BJ (cell line): ENCODE data around the gene PRRX1. TPM values are rescaled to one million over a fixed set of nuclear protein-coding genes. Genes with fewer than 3 reads are reported as not detected.

Experiments used
- CTCF ChIA-PET: fragments of 350-600 bp; formaldehyde crosslinking; extraction: SDS; loops from one replicate; lab custom pipeline; 2021; ENCODE audit warnings: antibody characterized with exemption, inconsistent platforms; lab: Yijun Ruan, JAX
- POLR2A ChIA-PET: fragments of 300-600 bp; sonication (Branson Sonifier 250); formaldehyde crosslinking; extraction: SDS; loops from one replicate; lab custom pipeline; 2021; ENCODE audit warnings: antibody characterized with exemption; lab: Charles Lee
- DNase-seq: peaks from one replicate; pipeline ENCODE4 v3.0.0-alpha.2; 2011; ENCODE audit warnings: low read depth
- H3K27me3 ChIP-seq: 2 replicates; pipeline ENCODE4 v1.6.0; 2011; ENCODE audit warnings: low read length; ENCODE audit not compliant: control insufficient read depth, insufficient read depth
- H3K36me3 ChIP-seq: 2 replicates; pipeline ENCODE4 v1.5.1; 2011; ENCODE audit warnings: low read length; ENCODE audit not compliant: control insufficient read depth, insufficient read depth
- H3K4me3 ChIP-seq: 2 replicates; pipeline ENCODE4 v1.5.1; 2011; ENCODE audit warnings: low read depth, mild to moderate bottlenecking, control low read depth, low read length
- CTCF ChIP-seq: IDR thresholded peaks from 2 replicates; pipeline ENCODE4 v1.5.1; 2011; ENCODE audit warnings: low read depth, mild to moderate bottlenecking, control low read depth, inconsistent platforms, low read length, moderate library complexity; ENCODE audit not compliant: insufficient read depth
- polyA plus RNA-seq: library from polyadenylated mRNA; depleted of rRNA; stranded (reverse); fragments of >200 nt; gene quantifications from 2 replicates; pipeline ENCODE4 v1.2.3, GENCODE V29; 2011

Gene PRRX1
- polyA plus RNA-seq, 1 experiment = 152 TPM

- ChIA-PET CTCF (interaction anchor here (0.6 kb wide), 1 partner anchor 583 kb away, joined by 3 read pairs; no protein-coding TSS in a partner anchor), POLR2A (interaction anchor here (0.6 kb wide), 1 partner anchor 13 kb away, joined by 4 read pairs; no protein-coding TSS in a partner anchor)
These were observed 53.0 kb downstream of the PRRX1 start for GRCh38 chr1:170716835-170717429.

GRCh38 chr1:170720661-170721060 lies 56.7 kb downstream of the PRRX1 start:
- DNase-seq = no peak
- CTCF ChIA-PET = no interaction called here
- H3K27me3 ChIP-seq = no peaks in the 10 kb centered on the region
- POLR2A ChIA-PET = no interaction called here
- no peak overlapping the region for H3K4me3 ChIP-seq
- peaks cover 16% of the 10 kb centered on the region for H3K36me3 ChIP-seq
- TF ChIP-seq CTCF = no peak

More at GRCh38 chr1:170716835-170717429, 53.0 kb downstream of the PRRX1 start:
- Histone ChIP-seq H3K27me3 (no peaks in the 10 kb centered on the region), H3K36me3 (peaks cover 13% of the 10 kb centered on the region), H3K4me3 (no peak overlapping the region)
- DNase-seq = no peak
- TF ChIP-seq CTCF = no peak

GRCh38 chr1:170721621-170722020 lies 57.7 kb downstream of the PRRX1 start:
- peaks cover 20% of the 10 kb centered on the region for H3K36me3 ChIP-seq
- no peak overlapping the region for H3K4me3 ChIP-seq
- ChIA-PET POLR2A (no interaction called here), CTCF (no interaction called here)
- no peak for TF ChIP-seq CTCF
- DNase-seq = no peak
- H3K27me3 ChIP-seq = no peaks in the 10 kb centered on the region

- DNase-seq = no peak
- Histone ChIP-seq H3K36me3 (peaks cover 21% of the 10 kb centered on the region), H3K27me3 (no peaks in the 10 kb centered on the region), H3K4me3 (no peak overlapping the region)
- ChIA-PET CTCF (no interaction called here), POLR2A (no interaction called here)
- TF ChIP-seq CTCF = no peak
These were observed 59.6 kb downstream of the PRRX1 start for GRCh38 chr1:170723518-170723917.

GRCh38 chr1:170725326-170725725 lies 61.4 kb downstream of the PRRX1 start:
- Histone ChIP-seq H3K4me3 (no peak overlapping the region), H3K27me3 (no peaks in the 10 kb centered on the region), H3K36me3 (peaks cover 13% of the 10 kb centered on the region)
- POLR2A ChIA-PET = no interaction called here
- CTCF ChIA-PET = interaction anchor here (1.1 kb wide), 1 partner anchor 14 kb away, joined by 5 read pairs; no protein-coding TSS in a partner anchor
- no peak for TF ChIP-seq CTCF
- no peak for DNase-seq
